Measurements from ENCODE around the gene THSD4. TPM values are rescaled to one million over a fixed set of nuclear protein-coding genes. Genes with fewer than 3 reads are reported as not detected.

The THSD4 gene
- total RNA-seq, 4 donors from 2014 or later: 10.7 to 59.5 (median 49.0) TPM

GRCh38 chr15:71821547-71822129 is 706.4 kb downstream of the THSD4 start:
- Histone ChIP-seq H3K4me1 (no peaks in the 10 kb centered on the region), H3K9me3 (peaks cover 0 to 26% (median 2%) of the 10 kb centered on the region in 4 donors), H3K27me3 (no peaks in the 10 kb centered on the region), H3K36me3 (peaks cover 0 to 12% (median 0%) of the 10 kb centered on the region in 3 donors), H3K4me3 (no peak overlapping the region), H3K27ac (no peak overlapping the region)
- no peak for DNase-seq
- no peak for TF ChIP-seq POLR2A (IDR thresholded peaks at IDR 0.05)
- no peak for TF ChIP-seq CTCF (IDR thresholded peaks at IDR 0.05)

GRCh38 chr15:71822890-71823630 is 707.8 kb downstream of the THSD4 start:
- H3K36me3 ChIP-seq: peaks cover 0 to 26% (median 0%) of the 10 kb centered on the region in 3 donors
- peaks cover 0 to 26% (median 2%) of the 10 kb centered on the region in 4 donors for H3K9me3 ChIP-seq
- H3K4me3 ChIP-seq: no peak overlapping the region
- H3K27me3 ChIP-seq: no peaks in the 10 kb centered on the region
- DNase-seq: no peak
- no peak for TF ChIP-seq POLR2A (IDR thresholded peaks at IDR 0.05)
- no peak for TF ChIP-seq CTCF (IDR thresholded peaks at IDR 0.05)
- H3K4me1 ChIP-seq: no peaks in the 10 kb centered on the region
- no peak overlapping the region for H3K27ac ChIP-seq

GRCh38 chr15:71823801-71824200 is 708.5 kb downstream of the THSD4 start:
- peaks cover 0 to 33% (median 0%) of the 10 kb centered on the region in 3 donors for H3K36me3 ChIP-seq
- no peak for DNase-seq
- peaks cover 0 to 26% (median 2%) of the 10 kb centered on the region in 4 donors for H3K9me3 ChIP-seq
- H3K27ac ChIP-seq: no peak overlapping the region
- H3K27me3 ChIP-seq: no peaks in the 10 kb centered on the region
- TF ChIP-seq POLR2A (IDR thresholded peaks at IDR 0.05): no peak
- no peak for TF ChIP-seq CTCF (IDR thresholded peaks at IDR 0.05)
- no peak overlapping the region for H3K4me3 ChIP-seq
- no peaks in the 10 kb centered on the region for H3K4me1 ChIP-seq

- no peak for TF ChIP-seq POLR2A (IDR thresholded peaks at IDR 0.05)
- TF ChIP-seq CTCF (IDR thresholded peaks at IDR 0.05): no peak
- DNase-seq: no peak
- Histone ChIP-seq H3K9me3 (peaks cover 0 to 24% (median 2%) of the 10 kb centered on the region in 4 donors), H3K27me3 (no peaks in the 10 kb centered on the region), H3K4me1 (no peaks in the 10 kb centered on the region), H3K27ac (no peak overlapping the region), H3K36me3 (peaks cover 0 to 45% (median 0%) of the 10 kb centered on the region in 3 donors), H3K4me3 (no peak overlapping the region)
Measured at GRCh38 chr15:71825021-71825730, 709.9 kb downstream of the THSD4 start.

GRCh38 chr15:71826196-71826595 is 710.9 kb downstream of the THSD4 start:
- Histone ChIP-seq H3K9me3 (peaks cover 0 to 14% (median 0%) of the 10 kb centered on the region in 4 donors), H3K4me1 (no peaks in the 10 kb centered on the region), H3K36me3 (peaks cover 0 to 45% (median 0%) of the 10 kb centered on the region in 3 donors), H3K27me3 (no peaks in the 10 kb centered on the region), H3K27ac (no peak overlapping the region), H3K4me3 (no peak overlapping the region)
- DNase-seq: no peak
- TF ChIP-seq CTCF (IDR thresholded peaks at IDR 0.05) (no peak), POLR2A (IDR thresholded peaks at IDR 0.05) (no peak)
